H1 (cell line): ENCODE data around the gene UNC79. TPM values are rescaled to one million over a fixed set of nuclear protein-coding genes. Genes with fewer than 3 reads are reported as not detected.

ENCODE experiments used
- SP2 ChIP-seq: IDR thresholded peaks from 2 replicates; pipeline ENCODE4 v1.6.1; 2012; ENCODE audit warnings: mild to moderate bottlenecking, low read length, inconsistent platforms
- SUZ12 ChIP-seq: fragments of 200-600 bp; sonication (generic); IDR thresholded peaks from 2 replicates; pipeline ENCODE4 v1.6.1; 2012; ENCODE audit warnings: mild to moderate bottlenecking, inconsistent platforms, low read length, moderate library complexity, mixed read lengths
- polyA plus RNA-seq, 7 experiments: library from polyadenylated mRNA; depleted of rRNA in 3 of 7; stranded (reverse) in 5 of 7; unstranded in 2 of 7; fragments of >200 nt in 5 of 7; fragments of 200-250 nt in 2 of 7; gene quantifications; 1 replicate in 5 of 7; 2 replicates in 1 of 7; 4 replicates in 1 of 7; pipeline versions ENCODE4 v1.2.1 to v1.2.3, GENCODE V29; 2011 to 2013; ENCODE audit warnings: missing spikeins in 2 of 7, mixed read lengths in 2 of 7
- total RNA-seq: library from RNA; stranded (reverse); fragmentation: NEBNext Ultra II Directional; extraction: Animal tissue kit (Norgen Biotek cat#: 25700); gene quantifications from 2 replicates; pipeline ENCODE4 v1.2.1, GENCODE V29; 2021
- TF ChIP-seq, protein P1 (sequence below): fragments of 300-600 bp; sonication (generic); IDR thresholded peaks from 2 replicates; pipeline ENCODE4 v1.7.1; 2012; ENCODE audit warnings: low read length, moderate library complexity, mild to moderate bottlenecking, inconsistent platforms; ENCODE audit not compliant: insufficient replicate concordance
- TF ChIP-seq, protein P2 (sequence below): IDR thresholded peaks from 2 replicates; pipeline ENCODE4 v1.6.1; 2012; ENCODE audit warnings: inconsistent platforms

Gene UNC79
- total and polyA plus RNA-seq, 2 of the 8 experiments (the other 6 are each of a cell fraction or from before 2014, with no cell fraction given): 1.8 to 2.3 TPM

DNA sequence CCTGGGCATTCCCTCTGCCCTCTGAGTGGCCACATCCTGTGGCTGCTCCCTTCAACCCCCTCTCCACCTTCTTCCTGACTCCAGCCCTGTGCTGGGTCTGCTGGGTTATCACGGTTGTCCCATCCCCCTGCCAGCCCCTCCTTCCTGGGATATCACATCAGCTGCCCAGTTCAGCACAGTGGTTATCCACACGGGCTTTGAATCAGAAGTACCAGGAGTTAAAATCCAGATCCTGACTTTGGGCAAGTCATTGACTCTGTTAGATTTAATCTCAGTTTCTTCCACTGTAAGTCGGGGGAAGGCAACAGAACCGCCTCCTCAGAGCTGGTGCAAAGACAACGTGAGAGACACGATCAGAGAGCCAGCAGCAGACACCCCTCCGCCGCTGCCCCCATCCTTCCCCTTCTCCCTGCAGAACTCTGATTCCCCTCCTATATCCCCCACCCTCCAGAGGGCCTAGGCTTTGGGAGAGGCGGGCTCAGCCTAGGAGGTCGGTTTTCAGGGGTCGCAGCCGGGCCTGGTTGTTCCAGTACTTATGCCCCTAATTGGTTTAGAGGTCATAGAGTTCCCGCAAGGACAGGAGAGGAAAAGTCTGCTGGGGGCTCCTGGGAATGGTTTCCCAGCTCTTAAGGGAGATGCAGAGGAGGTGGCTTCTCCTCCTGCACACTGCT is 315.0 kb downstream of the UNC79 start (continued):
- TF ChIP-seq, protein P1, sequence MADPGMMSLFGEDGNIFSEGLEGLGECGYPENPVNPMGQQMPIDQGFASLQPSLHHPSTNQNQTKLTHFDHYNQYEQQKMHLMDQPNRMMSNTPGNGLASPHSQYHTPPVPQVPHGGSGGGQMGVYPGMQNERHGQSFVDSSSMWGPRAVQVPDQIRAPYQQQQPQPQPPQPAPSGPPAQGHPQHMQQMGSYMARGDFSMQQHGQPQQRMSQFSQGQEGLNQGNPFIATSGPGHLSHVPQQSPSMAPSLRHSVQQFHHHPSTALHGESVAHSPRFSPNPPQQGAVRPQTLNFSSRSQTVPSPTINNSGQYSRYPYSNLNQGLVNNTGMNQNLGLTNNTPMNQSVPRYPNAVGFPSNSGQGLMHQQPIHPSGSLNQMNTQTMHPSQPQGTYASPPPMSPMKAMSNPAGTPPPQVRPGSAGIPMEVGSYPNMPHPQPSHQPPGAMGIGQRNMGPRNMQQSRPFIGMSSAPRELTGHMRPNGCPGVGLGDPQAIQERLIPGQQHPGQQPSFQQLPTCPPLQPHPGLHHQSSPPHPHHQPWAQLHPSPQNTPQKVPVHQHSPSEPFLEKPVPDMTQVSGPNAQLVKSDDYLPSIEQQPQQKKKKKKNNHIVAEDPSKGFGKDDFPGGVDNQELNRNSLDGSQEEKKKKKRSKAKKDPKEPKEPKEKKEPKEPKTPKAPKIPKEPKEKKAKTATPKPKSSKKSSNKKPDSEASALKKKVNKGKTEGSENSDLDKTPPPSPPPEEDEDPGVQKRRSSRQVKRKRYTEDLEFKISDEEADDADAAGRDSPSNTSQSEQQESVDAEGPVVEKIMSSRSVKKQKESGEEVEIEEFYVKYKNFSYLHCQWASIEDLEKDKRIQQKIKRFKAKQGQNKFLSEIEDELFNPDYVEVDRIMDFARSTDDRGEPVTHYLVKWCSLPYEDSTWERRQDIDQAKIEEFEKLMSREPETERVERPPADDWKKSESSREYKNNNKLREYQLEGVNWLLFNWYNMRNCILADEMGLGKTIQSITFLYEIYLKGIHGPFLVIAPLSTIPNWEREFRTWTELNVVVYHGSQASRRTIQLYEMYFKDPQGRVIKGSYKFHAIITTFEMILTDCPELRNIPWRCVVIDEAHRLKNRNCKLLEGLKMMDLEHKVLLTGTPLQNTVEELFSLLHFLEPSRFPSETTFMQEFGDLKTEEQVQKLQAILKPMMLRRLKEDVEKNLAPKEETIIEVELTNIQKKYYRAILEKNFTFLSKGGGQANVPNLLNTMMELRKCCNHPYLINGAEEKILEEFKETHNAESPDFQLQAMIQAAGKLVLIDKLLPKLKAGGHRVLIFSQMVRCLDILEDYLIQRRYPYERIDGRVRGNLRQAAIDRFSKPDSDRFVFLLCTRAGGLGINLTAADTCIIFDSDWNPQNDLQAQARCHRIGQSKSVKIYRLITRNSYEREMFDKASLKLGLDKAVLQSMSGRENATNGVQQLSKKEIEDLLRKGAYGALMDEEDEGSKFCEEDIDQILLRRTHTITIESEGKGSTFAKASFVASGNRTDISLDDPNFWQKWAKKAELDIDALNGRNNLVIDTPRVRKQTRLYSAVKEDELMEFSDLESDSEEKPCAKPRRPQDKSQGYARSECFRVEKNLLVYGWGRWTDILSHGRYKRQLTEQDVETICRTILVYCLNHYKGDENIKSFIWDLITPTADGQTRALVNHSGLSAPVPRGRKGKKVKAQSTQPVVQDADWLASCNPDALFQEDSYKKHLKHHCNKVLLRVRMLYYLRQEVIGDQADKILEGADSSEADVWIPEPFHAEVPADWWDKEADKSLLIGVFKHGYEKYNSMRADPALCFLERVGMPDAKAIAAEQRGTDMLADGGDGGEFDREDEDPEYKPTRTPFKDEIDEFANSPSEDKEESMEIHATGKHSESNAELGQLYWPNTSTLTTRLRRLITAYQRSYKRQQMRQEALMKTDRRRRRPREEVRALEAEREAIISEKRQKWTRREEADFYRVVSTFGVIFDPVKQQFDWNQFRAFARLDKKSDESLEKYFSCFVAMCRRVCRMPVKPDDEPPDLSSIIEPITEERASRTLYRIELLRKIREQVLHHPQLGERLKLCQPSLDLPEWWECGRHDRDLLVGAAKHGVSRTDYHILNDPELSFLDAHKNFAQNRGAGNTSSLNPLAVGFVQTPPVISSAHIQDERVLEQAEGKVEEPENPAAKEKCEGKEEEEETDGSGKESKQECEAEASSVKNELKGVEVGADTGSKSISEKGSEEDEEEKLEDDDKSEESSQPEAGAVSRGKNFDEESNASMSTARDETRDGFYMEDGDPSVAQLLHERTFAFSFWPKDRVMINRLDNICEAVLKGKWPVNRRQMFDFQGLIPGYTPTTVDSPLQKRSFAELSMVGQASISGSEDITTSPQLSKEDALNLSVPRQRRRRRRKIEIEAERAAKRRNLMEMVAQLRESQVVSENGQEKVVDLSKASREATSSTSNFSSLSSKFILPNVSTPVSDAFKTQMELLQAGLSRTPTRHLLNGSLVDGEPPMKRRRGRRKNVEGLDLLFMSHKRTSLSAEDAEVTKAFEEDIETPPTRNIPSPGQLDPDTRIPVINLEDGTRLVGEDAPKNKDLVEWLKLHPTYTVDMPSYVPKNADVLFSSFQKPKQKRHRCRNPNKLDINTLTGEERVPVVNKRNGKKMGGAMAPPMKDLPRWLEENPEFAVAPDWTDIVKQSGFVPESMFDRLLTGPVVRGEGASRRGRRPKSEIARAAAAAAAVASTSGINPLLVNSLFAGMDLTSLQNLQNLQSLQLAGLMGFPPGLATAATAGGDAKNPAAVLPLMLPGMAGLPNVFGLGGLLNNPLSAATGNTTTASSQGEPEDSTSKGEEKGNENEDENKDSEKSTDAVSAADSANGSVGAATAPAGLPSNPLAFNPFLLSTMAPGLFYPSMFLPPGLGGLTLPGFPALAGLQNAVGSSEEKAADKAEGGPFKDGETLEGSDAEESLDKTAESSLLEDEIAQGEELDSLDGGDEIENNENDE: no peak
- TF ChIP-seq, protein P2, sequence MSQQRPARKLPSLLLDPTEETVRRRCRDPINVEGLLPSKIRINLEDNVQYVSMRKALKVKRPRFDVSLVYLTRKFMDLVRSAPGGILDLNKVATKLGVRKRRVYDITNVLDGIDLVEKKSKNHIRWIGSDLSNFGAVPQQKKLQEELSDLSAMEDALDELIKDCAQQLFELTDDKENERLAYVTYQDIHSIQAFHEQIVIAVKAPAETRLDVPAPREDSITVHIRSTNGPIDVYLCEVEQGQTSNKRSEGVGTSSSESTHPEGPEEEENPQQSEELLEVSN: no peak
- TF ChIP-seq SUZ12 (no peak), SP2 (no peak)
